Neural cell (in vitro differentiated cells): ENCODE measurements around the gene TMEM119. TPM values are rescaled to one million over a fixed set of nuclear protein-coding genes. Genes with fewer than 3 reads are reported as not detected.

Source experiments
- H2AFZ ChIP-seq: fragments of 200-600, 300-800 bp; sonication (generic), shearing (Covaris generic); 2 replicates; pipeline ENCODE4 v1.6.0; 2014; ENCODE audit warnings: low read depth, mild to moderate bottlenecking, antibody characterized with exemption, low read length, moderate library complexity
- H3F3A ChIP-seq: fragments of 200-600 bp; shearing (Covaris generic); 2 replicates; pipeline ENCODE4 v1.6.1; 2016; ENCODE audit warnings: mild to moderate bottlenecking, moderate library complexity, mixed read lengths, antibody characterized with exemption, low read length; ENCODE audit not compliant: insufficient read depth, poor library complexity, severe bottlenecking
- H3K27ac ChIP-seq: fragments of 200-600, 300-800 bp; sonication (generic), shearing (Covaris generic); 2 replicates; pipeline ENCODE4 v1.5.1; 2014; ENCODE audit warnings: mild to moderate bottlenecking, low read length, moderate library complexity
- H3K27me3 ChIP-seq: fragments of 300-800, 200-600 bp; sonication (generic), shearing (Covaris generic); 2 replicates; pipeline ENCODE4 v1.6.0; 2014; ENCODE audit warnings: mild to moderate bottlenecking, low read depth, low read length, moderate library complexity; ENCODE audit not compliant: insufficient read depth
- H3K36me3 ChIP-seq: fragments of 300-800, 200-600 bp; sonication (generic), shearing (Covaris generic); 2 replicates; pipeline ENCODE4 v1.5.1; 2014; ENCODE audit warnings: mild to moderate bottlenecking, antibody characterized with exemption, low read length, moderate library complexity; ENCODE audit not compliant: insufficient read depth
- H3K4me2 ChIP-seq: fragments of 300-800, 200-600 bp; sonication (generic), shearing (Covaris generic); 2 replicates; pipeline ENCODE4 v1.6.0; 2014; ENCODE audit warnings: mild to moderate bottlenecking, low read length
- H3K4me3 ChIP-seq: fragments of 300-800, 200-600 bp; sonication (generic), shearing (Covaris generic); 2 replicates; pipeline ENCODE4 v1.5.1; 2014; ENCODE audit warnings: mild to moderate bottlenecking, low read length, moderate library complexity
- H3K79me2 ChIP-seq: fragments of 200-600 bp; shearing (Covaris generic); replicated peaks from 2 replicates; pipeline ENCODE4 v1.6.0; 2014; ENCODE audit warnings: mild to moderate bottlenecking, low read length, moderate library complexity; ENCODE audit not compliant: insufficient read depth
- H3K9ac ChIP-seq: fragments of 300-800, 200-600 bp; sonication (generic), shearing (Covaris generic); 2 replicates; pipeline ENCODE4 v1.6.1; 2016; ENCODE audit warnings: mild to moderate bottlenecking, low read length, mixed read lengths
- H3K9me2 ChIP-seq: fragments of 200-600 bp; shearing (Covaris generic); 2 replicates; pipeline ENCODE4 v1.6.1; 2016; ENCODE audit warnings: mild to moderate bottlenecking, low read length, mixed read lengths; ENCODE audit not compliant: insufficient read depth
- H3K9me3 ChIP-seq: fragments of 200-600, 300-800 bp; sonication (generic), shearing (Covaris generic); 2 replicates; pipeline ENCODE4 v1.6.1; 2016; ENCODE audit warnings: mild to moderate bottlenecking, mixed run types, low read length, moderate library complexity, mixed read lengths
- H4K20me1 ChIP-seq: fragments of 200-600 bp; shearing (Covaris generic); 2 replicates; pipeline ENCODE4 v1.6.1; 2016; ENCODE audit warnings: mild to moderate bottlenecking, mixed run types; ENCODE audit not compliant: insufficient read depth
- CTCF ChIP-seq: fragments of 450-650 bp; IDR thresholded peaks from 2 replicates; pipeline ENCODE4 v1.5.1; 2014; ENCODE audit warnings: antibody characterized with exemption, mild to moderate bottlenecking, moderate library complexity; ENCODE audit not compliant: poor library complexity, severe bottlenecking
- EP300 ChIP-seq: fragments of 450-650 bp; conservative IDR thresholded peaks from 2 replicates; pipeline ENCODE4 v1.6.1; 2014; ENCODE audit warnings: antibody characterized with exemption, mild to moderate bottlenecking, moderate library complexity; ENCODE audit not compliant: poor library complexity, severe bottlenecking
- EZH2 ChIP-seq: fragments of 200-600, 300-800 bp; shearing (Covaris generic), sonication (generic); IDR thresholded peaks from 2 replicates; pipeline ENCODE4 v1.6.1; 2014; ENCODE audit warnings: antibody characterized with exemption, low read length, borderline replicate concordance, mild to moderate bottlenecking; ENCODE audit not compliant: insufficient read depth, poor library complexity, severe bottlenecking
- MXI1 ChIP-seq: fragments of 450-650 bp; conservative IDR thresholded peaks from 2 replicates; pipeline ENCODE4 v1.6.1; 2014; ENCODE audit warnings: antibody characterized with exemption, mild to moderate bottlenecking; ENCODE audit not compliant: poor library complexity, severe bottlenecking
- POLR2AphosphoS5 ChIP-seq: IDR thresholded peaks from 2 replicates; pipeline ENCODE4 v1.6.1; 2012
- REST ChIP-seq: IDR thresholded peaks from 2 replicates; pipeline ENCODE4 v1.6.1; 2012; ENCODE audit warnings: borderline replicate concordance
- SMC3 ChIP-seq: fragments of 450-650 bp; conservative IDR thresholded peaks from 2 replicates; pipeline ENCODE4 v1.6.1; 2014; ENCODE audit warnings: antibody characterized with exemption, mild to moderate bottlenecking, moderate library complexity; ENCODE audit not compliant: poor library complexity
- polyA plus RNA-seq: library from polyadenylated mRNA; depleted of rRNA; stranded (reverse); fragments of >200 nt; gene quantifications from 2 replicates; pipeline ENCODE4 v1.2.3, GENCODE V29; 2014

TMEM119 gene
- polyA plus RNA-seq, 1 donor from 2014 or later: not detected

- H3K4me2 ChIP-seq: no peak overlapping the region
These were observed 46.3 kb upstream of the TMEM119 start for GRCh38 chr12:108643941-108644810.

GRCh38 chr12:108642899-108643654 is 45.2 kb upstream of the TMEM119 start:
- Histone ChIP-seq H4K20me1 (no peaks in the 10 kb centered on the region), H3K36me3 (peaks cover 4% of the 10 kb centered on the region), H3K9ac (no peak overlapping the region), H3K4me3 (no peak overlapping the region), H3K27ac (no peak overlapping the region), H2AFZ (no peak overlapping the region), H3K9me2 (no peaks in the 10 kb centered on the region), H3F3A (no peaks in the 10 kb centered on the region), H3K79me2 (no peaks in the 10 kb centered on the region), H3K27me3 (no peaks in the 10 kb centered on the region), H3K9me3 (no peaks in the 10 kb centered on the region), H3K4me2 (no peak overlapping the region)
- TF ChIP-seq MXI1 (no peak), EP300 (no peak), POLR2AphosphoS5 (no peak), REST (no peak), EZH2 (no peak), CTCF (no peak), SMC3 (no peak)

More at GRCh38 chr12:108643941-108644810, 46.3 kb upstream of the TMEM119 start:
- H3K79me2 ChIP-seq: no peaks in the 10 kb centered on the region
- no peak overlapping the region for H3K4me3 ChIP-seq
- H3K9me3 ChIP-seq: no peaks in the 10 kb centered on the region
- H3K36me3 ChIP-seq: peaks cover 12% of the 10 kb centered on the region
- TF ChIP-seq EZH2: no peak
- H3K27me3 ChIP-seq: no peaks in the 10 kb centered on the region
- no peaks in the 10 kb centered on the region for H4K20me1 ChIP-seq
- no peak overlapping the region for H3K27ac ChIP-seq
- no peaks in the 10 kb centered on the region for H3F3A ChIP-seq
- no peaks in the 10 kb centered on the region for H3K9me2 ChIP-seq
- no peak overlapping the region for H2AFZ ChIP-seq
- no peak overlapping the region for H3K9ac ChIP-seq
